Measurements from ENCODE around the gene MAML3. TPM values are rescaled to one million over a fixed set of nuclear protein-coding genes. Genes with fewer than 3 reads are reported as not detected.

MAML3 gene
- total RNA-seq, 1 donor from 2014 or later = 0.54 TPM

DNA sequence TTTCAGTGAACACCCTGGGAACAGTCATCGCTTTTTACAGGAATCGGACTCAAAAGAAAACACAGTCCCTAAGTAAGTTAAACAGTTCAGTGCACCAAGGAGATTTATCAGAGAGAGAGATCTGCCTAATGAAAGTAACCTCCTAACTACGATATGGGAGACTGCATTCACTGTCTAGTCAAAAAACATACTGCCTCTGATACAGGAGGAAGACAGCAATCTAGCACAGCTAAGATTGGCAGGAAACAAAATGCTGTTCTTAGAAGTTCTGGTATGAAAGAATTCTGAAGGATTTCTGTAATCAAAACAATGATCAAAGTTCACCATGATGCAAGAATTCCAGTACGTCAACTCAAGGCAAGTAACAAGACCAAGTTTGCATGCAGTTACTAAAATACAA, 92.8 kb downstream of the MAML3 start:
- intact Hi-C loops (cut with micrococcal nuclease) = loop anchor here (5.0 kb wide), 1 partner anchor 36 kb away; no protein-coding TSS in a partner anchor
- Mint-ChIP-seq H3K9me3 (no peaks in the 10 kb centered on the region), H3K27ac (no peak overlapping the region)

DNA sequence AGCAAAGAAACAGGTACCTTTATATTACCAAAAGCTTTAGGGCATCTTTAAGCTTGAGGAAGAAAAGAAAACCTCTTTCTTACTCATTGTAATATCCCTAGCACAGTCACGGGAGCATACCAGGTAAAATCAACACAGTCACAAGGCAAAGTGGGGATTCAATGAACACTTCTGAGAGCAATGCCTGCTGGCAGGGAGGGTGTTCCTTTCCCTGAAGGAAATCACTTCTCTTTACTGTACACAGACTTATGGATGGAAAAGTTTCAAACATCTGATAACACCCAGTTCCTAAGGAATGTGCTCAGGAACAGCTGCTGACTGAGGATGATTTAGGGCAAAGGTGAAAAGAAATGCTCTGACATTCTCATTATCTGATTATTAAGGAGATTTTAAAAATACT, 94.8 kb downstream of the MAML3 start:
- intact Hi-C loops (cut with micrococcal nuclease) = no loop called here

More for the DNA sequence above, 92.8 kb downstream of the MAML3 start:
- DNase-seq = no peak
- Mint-ChIP-seq H3K27me3 (peaks cover 66% of the 10 kb centered on the region), H3K4me1 (peaks cover 8% of the 10 kb centered on the region), H3K36me3 (ENCODE audit: low read depth) (no peaks in the 10 kb centered on the region), H3K4me3 (no peak overlapping the region)

DNA sequence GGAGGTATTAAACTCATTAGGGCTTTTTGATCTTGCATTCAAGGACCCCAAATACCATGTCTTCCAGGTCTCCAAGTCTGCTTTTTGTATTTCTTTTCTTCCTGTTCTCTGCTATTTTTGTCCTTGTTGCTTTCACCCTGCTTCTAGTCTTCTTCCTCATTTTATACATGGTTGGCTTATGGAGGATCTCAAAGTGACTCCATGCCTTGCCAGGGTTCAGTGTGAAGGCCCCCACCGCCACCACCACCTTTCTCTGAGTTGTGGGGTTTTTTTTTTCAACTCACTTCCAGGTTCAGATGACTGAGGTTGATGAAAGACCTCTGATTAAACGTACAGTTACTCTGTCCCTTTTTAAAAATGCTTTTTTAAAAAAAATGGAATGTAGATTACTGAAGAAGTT, 96.3 kb downstream of the MAML3 start:
- H3K4me1 Mint-ChIP-seq = peaks cover 11% of the 10 kb centered on the region
- intact Hi-C loops (cut with micrococcal nuclease) = no loop called here

More for the DNA sequence above, 94.8 kb downstream of the MAML3 start:
- H3K9me3 Mint-ChIP-seq = no peaks in the 10 kb centered on the region
- peaks cover 9% of the 10 kb centered on the region for H3K4me1 Mint-ChIP-seq
- no peak for DNase-seq
- no peaks in the 10 kb centered on the region for H3K36me3 Mint-ChIP-seq (ENCODE audit: low read depth)
- H3K27me3 Mint-ChIP-seq = peaks cover 65% of the 10 kb centered on the region
- no peak overlapping the region for H3K4me3 Mint-ChIP-seq
- no peak overlapping the region for H3K27ac Mint-ChIP-seq

DNA sequence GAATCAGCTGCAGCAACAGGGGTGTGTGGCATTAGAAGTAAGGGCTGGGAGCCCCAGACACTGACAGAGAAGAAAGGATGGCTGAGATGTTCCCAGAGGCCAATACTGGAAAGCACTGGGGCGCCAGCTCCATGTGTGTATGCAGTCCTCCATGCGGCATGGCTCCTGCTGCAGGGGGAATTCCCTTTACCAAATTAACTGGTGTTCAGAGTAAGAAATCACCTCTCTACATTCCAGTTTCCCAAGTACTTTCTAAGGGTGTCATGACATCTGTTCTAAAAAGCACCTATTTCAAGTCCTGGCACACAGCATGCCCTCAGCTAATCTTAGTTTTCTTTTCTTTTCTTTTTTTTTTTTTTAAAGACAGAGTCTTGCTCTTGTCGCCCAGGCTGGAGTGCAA, 98.0 kb downstream of the MAML3 start:
- Mint-ChIP-seq H3K36me3 (ENCODE audit: low read depth) (no peaks in the 10 kb centered on the region), H3K27ac (no peak overlapping the region), H3K4me3 (no peak overlapping the region), H3K27me3 (peaks cover 55% of the 10 kb centered on the region), H3K4me1 (peaks cover 11% of the 10 kb centered on the region), H3K9me3 (no peaks in the 10 kb centered on the region)
- intact Hi-C loops (cut with micrococcal nuclease) = no loop called here
- DNase-seq = no peak

More for the DNA sequence above, 96.3 kb downstream of the MAML3 start:
- Mint-ChIP-seq H3K27me3 (peaks cover 60% of the 10 kb centered on the region), H3K9me3 (no peaks in the 10 kb centered on the region), H3K4me3 (no peak overlapping the region), H3K27ac (no peak overlapping the region), H3K36me3 (ENCODE audit: low read depth) (no peaks in the 10 kb centered on the region)
- DNase-seq = no peak

DNA sequence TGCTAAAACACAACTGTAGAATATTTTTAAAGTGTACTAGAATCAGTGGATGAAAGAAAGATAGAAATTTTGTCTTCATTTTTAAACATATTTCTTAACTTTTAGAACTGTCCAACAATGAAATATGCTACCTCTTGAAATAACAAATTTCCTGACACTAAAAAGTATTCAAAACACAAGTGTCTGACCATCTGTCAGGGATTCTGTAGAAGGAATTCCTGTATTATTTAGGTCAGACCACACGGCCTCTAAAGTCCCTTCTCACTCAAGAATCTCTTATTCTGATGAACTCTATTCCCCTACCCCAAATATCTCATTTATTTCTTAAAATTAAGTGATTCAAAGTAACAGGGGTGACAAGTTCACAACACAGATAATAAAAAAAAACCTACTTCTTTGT, 99.1 kb downstream of the MAML3 start:
- H3K36me3 Mint-ChIP-seq (ENCODE audit: low read depth) = no peaks in the 10 kb centered on the region
- no peaks in the 10 kb centered on the region for H3K9me3 Mint-ChIP-seq
- peaks cover 57% of the 10 kb centered on the region for H3K27me3 Mint-ChIP-seq
- H3K4me3 Mint-ChIP-seq = no peak overlapping the region
- DNase-seq = no peak
- intact Hi-C loops (cut with micrococcal nuclease) = no loop called here
- peaks cover 16% of the 10 kb centered on the region for H3K4me1 Mint-ChIP-seq
- H3K27ac Mint-ChIP-seq = no peak overlapping the region

DNA sequence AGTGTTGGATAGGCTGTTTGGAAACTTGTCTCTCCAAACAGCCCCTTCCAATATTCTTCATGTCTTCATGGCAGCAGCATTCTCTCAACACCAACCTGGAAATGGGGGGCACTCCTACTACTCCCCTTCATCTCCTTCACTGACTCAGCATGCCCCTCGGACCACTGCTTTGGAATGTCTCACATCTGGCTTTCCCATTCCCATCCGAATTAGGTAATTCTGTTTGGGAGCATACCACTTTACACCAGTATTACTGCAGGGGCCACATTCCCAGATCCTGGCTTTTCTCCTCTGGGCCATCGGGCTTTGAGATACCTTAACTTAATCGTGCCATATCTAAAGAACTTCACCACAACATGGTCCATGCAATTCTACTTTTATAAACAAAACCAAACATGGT, 100.8 kb downstream of the MAML3 start:
- Mint-ChIP-seq H3K27me3 (peaks cover 59% of the 10 kb centered on the region), H3K36me3 (ENCODE audit: low read depth) (no peaks in the 10 kb centered on the region), H3K4me3 (no peak overlapping the region), H3K4me1 (peaks cover 28% of the 10 kb centered on the region), H3K9me3 (no peaks in the 10 kb centered on the region), H3K27ac (no peak overlapping the region)
- intact Hi-C loops (cut with micrococcal nuclease) = loop anchor here (2.0 kb wide), 1 partner anchor 318 kb away; no protein-coding TSS in a partner anchor
- no peak for DNase-seq

DNA sequence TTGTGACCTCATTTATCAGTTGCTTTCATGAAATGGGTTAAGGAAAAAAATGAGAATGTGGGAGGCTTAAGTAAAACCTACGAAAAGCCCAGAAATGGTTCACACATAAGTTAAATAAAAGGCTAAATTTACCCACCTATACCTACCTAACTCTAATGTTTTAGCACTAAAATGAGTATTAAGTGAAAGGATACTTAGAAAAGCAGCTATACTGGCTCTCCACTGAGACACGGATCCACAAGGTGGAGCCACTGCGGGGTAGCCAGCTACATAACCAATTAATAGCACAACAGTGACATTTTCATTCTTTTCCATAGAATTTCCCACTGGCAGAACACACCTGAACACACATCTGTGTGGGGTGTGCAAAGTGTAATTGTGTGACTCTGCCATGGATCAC, 101.9 kb downstream of the MAML3 start:
- H3K9me3 Mint-ChIP-seq = no peaks in the 10 kb centered on the region
- no peak overlapping the region for H3K27ac Mint-ChIP-seq
- no peaks in the 10 kb centered on the region for H3K36me3 Mint-ChIP-seq (ENCODE audit: low read depth)
- peaks cover 29% of the 10 kb centered on the region for H3K4me1 Mint-ChIP-seq
- H3K27me3 Mint-ChIP-seq = peaks cover 65% of the 10 kb centered on the region
- intact Hi-C loops (cut with micrococcal nuclease) = loop anchor here (1.0 to 2.0 kb wide), 3 partner anchors 18 to 317 kb away; no protein-coding TSS in a partner anchor
- DNase-seq = peak; percentile 80
- H3K4me3 Mint-ChIP-seq = no peak overlapping the region

DNA sequence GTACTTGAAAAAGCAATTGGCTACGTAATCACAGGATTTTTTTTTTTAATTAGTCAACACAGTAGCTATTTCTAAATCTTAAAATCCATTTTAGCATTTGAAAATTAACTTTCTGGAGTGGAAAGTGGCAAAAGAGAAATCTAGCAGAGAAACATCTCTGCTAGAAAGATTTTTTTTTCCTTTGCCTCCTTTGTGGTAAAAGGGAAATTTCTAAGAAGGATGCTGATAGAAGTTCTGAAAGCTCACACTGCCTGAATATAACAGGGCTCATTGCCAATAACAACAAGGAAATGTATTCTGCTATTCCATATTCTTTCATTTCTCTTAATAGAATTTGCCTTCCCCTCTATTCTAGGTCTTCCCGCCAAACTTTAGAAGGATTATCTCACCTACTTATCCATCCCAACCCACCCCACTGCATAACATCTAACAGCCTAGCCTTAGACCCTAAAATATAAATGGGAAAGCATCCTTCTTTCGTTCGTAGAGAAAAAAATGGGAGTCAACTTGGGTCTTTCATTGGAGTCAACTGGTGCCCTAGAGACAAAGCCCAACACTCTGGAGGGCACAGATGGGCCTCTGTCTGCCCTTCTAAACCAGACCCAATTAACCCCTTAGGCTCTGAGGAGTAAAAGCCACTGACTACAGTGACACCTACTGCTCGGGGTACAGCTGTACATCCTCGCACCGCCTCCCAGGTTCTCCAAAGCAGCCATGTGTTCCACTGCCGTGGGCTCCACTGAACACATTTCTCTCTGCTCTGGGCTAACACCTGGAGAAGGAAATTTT, 103.9 kb downstream of the MAML3 start:
- H3K4me1 Mint-ChIP-seq = peaks cover 31% of the 10 kb centered on the region
- H3K27ac Mint-ChIP-seq = no peak overlapping the region
- intact Hi-C loops (cut with micrococcal nuclease) = loop anchor here (2.0 to 5.0 kb wide), 4 partner anchors 45 to 103 kb away; no protein-coding TSS in a partner anchor

DNA sequence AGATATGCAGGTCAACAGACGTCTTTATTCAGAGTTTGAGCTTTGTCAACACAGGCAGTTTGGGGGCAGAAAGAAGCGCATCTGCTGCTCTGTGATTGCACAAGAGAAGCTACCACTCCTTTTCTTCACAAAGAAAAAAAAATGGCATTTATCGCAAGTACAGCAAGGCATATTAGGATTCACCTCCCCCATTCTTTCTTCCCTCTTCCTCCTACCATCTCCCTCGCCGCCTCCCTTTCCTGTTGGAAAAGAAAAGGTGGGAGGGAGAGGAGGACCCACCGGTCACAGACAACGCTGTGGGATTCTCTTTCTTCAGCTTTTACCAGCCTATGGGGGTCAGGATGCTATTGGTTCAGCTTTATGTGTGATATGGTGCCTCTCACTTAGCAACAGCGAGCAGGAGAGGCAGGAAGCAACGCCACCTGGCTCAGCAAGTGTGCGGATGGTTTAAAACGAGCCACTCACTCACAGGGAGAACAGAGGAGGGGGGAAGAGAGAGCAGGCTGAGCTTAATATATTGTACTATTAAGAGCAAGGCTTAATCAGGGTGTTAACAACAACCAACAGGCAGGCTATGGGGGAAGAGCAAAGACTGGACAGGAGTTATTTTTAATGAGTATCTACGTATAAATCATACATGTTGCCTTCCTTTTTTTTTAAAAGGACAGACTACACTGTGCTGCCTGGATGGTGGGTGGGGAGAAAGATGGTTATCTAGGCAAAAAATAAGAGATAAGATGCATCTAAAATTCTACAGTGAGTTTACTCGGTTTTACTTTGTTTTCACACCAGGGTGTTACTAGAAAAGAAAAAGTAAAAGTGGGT, 104.7 kb downstream of the MAML3 start:
- peaks cover 55% of the 10 kb centered on the region for H3K27me3 Mint-ChIP-seq
- peak overlapping the region; percentile 56 for H3K27ac Mint-ChIP-seq
- no peaks in the 10 kb centered on the region for H3K36me3 Mint-ChIP-seq (ENCODE audit: low read depth)
- intact Hi-C loops (cut with micrococcal nuclease) = loop anchor here (2.0 to 5.0 kb wide), 3 partner anchors 46 to 97 kb away; no protein-coding TSS in a partner anchor
- peak overlapping the region; percentile 67 for H3K4me3 Mint-ChIP-seq
- DNase-seq = peak; percentile 81
- no peaks in the 10 kb centered on the region for H3K9me3 Mint-ChIP-seq
- peaks cover 28% of the 10 kb centered on the region for H3K4me1 Mint-ChIP-seq

More for the DNA sequence above, 103.9 kb downstream of the MAML3 start:
- Mint-ChIP-seq H3K4me3 (peak overlapping the region; percentile 6), H3K27me3 (peaks cover 57% of the 10 kb centered on the region), H3K9me3 (no peaks in the 10 kb centered on the region), H3K36me3 (ENCODE audit: low read depth) (no peaks in the 10 kb centered on the region)
- no peak for DNase-seq

DNA sequence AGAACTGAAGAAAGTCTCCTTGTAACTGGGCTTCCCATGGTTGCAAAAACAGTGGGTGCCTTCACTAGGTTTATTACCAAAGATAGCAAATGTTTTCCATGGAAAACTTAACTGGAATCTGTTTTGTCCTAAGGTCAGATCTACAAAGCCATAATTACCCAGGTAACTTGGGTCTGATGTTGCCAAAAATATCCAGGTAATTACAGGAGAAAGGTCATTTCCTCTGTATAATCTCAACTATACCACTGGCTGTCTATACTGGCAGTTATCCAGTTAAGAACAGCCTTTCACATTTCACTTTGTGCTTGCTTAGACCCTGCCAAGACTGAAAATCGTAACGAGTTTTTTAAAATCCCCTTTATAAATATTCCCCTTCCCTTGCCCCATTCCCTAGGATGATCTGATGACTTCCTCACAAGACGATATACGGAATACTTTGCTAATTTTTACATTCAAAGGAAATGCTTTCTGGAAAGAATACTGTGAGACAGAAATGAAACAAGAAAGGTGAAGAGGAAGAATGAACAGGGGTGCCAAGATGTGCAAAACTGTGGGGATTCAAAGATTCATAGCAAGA, 105.5 kb downstream of the MAML3 start:
- peaks cover 26% of the 10 kb centered on the region for H3K4me1 Mint-ChIP-seq
- DNase-seq = no peak
- intact Hi-C loops (cut with micrococcal nuclease) = loop anchor here (2.0 to 5.0 kb wide), 3 partner anchors 46 to 96 kb away; no protein-coding TSS in a partner anchor
- H3K9me3 Mint-ChIP-seq = no peaks in the 10 kb centered on the region
- no peak overlapping the region for H3K27ac Mint-ChIP-seq
- H3K27me3 Mint-ChIP-seq = peaks cover 53% of the 10 kb centered on the region
- no peaks in the 10 kb centered on the region for H3K36me3 Mint-ChIP-seq (ENCODE audit: low read depth)
- peak overlapping the region; percentile 67 for H3K4me3 Mint-ChIP-seq

DNA sequence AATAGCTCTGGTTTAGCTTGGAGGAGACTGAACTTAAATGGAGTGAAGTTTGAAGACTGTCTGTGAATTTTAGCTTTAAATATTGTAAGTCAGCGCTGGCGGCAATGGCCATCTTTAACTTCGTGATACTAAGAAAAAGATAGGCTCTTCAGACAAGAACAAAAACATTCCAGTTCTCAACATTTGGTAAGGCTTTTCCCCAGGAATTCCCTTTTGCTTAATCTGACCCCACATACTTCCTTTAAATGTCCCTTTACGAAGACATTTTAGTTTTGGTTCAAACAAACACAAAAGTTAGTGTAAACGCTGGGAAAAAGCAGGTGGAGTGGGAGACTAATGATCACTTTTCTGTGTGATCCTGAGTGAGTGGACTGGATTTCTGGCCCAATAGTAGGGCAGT, 106.2 kb downstream of the MAML3 start:
- H3K9me3 Mint-ChIP-seq = no peaks in the 10 kb centered on the region
- H3K27me3 Mint-ChIP-seq = peaks cover 49% of the 10 kb centered on the region
- H3K4me3 Mint-ChIP-seq = no peak overlapping the region
- DNase-seq = no peak
- H3K4me1 Mint-ChIP-seq = peaks cover 26% of the 10 kb centered on the region
- intact Hi-C loops (cut with micrococcal nuclease) = loop anchor here (2.0 to 5.0 kb wide), 3 partner anchors 47 to 95 kb away; no protein-coding TSS in a partner anchor
- H3K27ac Mint-ChIP-seq = no peak overlapping the region
- H3K36me3 Mint-ChIP-seq (ENCODE audit: low read depth) = no peaks in the 10 kb centered on the region

DNA sequence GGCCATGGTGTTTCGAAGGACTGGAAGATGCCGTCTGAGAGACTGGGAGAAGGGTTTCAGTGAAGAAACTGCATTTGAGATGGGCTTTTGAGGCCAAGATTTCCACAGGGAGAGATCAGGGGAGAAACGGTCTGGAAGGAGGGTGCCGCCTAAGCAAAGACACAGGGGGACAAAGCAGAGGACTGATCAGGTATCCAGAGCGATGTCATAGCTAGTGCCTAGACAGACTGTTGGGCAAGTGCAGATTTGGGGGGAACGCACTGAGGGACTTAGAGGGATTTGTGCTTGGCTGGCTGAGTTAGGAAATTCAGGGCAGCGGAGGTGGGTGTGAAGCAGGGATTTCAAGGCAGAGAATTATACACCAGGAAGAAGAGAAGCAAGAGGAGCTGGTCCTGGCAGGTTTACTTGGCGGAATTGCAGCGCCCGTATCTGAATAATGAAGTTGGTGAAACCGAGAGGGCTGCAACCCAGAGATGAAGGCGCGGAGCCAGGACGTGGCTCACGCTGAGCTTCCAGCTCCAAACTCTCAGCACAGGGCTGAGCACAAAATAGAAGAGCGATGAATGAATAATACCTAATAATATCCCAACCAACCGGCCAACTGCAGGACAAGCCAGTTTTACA, 106.9 kb downstream of the MAML3 start:
- Mint-ChIP-seq H3K27me3 (peaks cover 49% of the 10 kb centered on the region), H3K36me3 (ENCODE audit: low read depth) (no peaks in the 10 kb centered on the region), H3K9me3 (no peaks in the 10 kb centered on the region), H3K27ac (no peak overlapping the region), H3K4me3 (no peak overlapping the region), H3K4me1 (peaks cover 25% of the 10 kb centered on the region)
- intact Hi-C loops (cut with micrococcal nuclease) = loop anchor here (5.0 kb wide), 1 partner anchor 95 kb away; no protein-coding TSS in a partner anchor
- DNase-seq = no peak

DNA sequence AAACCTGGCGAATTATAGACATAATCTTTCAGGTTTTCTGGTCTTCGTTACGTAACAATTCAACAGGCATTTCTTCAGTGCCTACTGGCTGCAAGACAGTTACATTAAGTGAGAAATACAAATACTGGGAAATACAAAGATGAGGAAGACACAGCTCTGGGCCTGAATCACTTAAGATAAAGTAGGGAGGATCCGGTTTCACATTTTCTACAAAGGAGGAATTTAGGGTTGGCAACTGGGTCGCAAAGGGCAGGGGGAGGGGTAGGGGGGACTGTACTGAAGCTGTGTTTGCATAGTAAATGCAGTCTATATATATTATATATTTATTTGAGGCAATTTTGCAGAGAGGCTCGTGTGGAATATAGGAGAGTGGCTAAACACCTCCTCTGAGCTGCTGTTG, 107.4 kb downstream of the MAML3 start:
- H3K4me3 Mint-ChIP-seq = no peak overlapping the region
- peaks cover 45% of the 10 kb centered on the region for H3K27me3 Mint-ChIP-seq
- no peak for DNase-seq
- H3K4me1 Mint-ChIP-seq = peaks cover 22% of the 10 kb centered on the region
- intact Hi-C loops (cut with micrococcal nuclease) = loop anchor here (5.0 kb wide), 1 partner anchor 94 kb away; no protein-coding TSS in a partner anchor
- no peak overlapping the region for H3K27ac Mint-ChIP-seq
- no peaks in the 10 kb centered on the region for H3K36me3 Mint-ChIP-seq (ENCODE audit: low read depth)
- H3K9me3 Mint-ChIP-seq = no peaks in the 10 kb centered on the region

Measured in activated CD4-positive, alpha-beta T cell treated with anti-CD3 and anti-CD28 coated beads, Interleukin-2, amount 10 ng/mL, durations not matched to agents 24 days and 14 days (primary cell).